H1 (cell line): ENCODE measurements around the gene CHRDL2. TPM values are rescaled to one million over a fixed set of nuclear protein-coding genes. Genes with fewer than 3 reads are reported as not detected.
A peak's percentile ranks its signal among the peaks of the same experiment; 100 is the strongest.

Experiments
- CTCF ChIA-PET: fragments of 300-600 bp; sonication (Branson Sonifier 250); formaldehyde crosslinking; loops from one replicate; lab custom pipeline; 2021; ENCODE audit not compliant: partially characterized antibody; lab: Charles Lee
- POLR2A ChIA-PET: fragments of 300-600 bp; sonication (Branson Sonifier 250); formaldehyde crosslinking; loops from one replicate; lab custom pipeline; 2021; ENCODE audit warnings: inconsistent platforms; ENCODE audit not compliant: partially characterized antibody; lab: Charles Lee
- DNase-seq, 2 experiments: peaks; one replicate each; pipeline versions ENCODE4 v3.0.0 to v3.0.0-alpha.2; 2010 to 2022; ENCODE audit warnings: low spot score in 2 of 2, low read depth in 1 of 2, mixed read lengths in 1 of 2
- FAIRE-seq: peaks from 2 replicates; lab custom pipeline; 2011; peaks lifted over from hg19 to GRCh38; lab: Jason Lieb, UNC
- H2AFZ ChIP-seq: 2 replicates; pipeline ENCODE4 v1.8.1; 2012; ENCODE audit warnings: low read length, inconsistent platforms
- H2AK5ac ChIP-seq: 2 replicates; pipeline ENCODE4 v1.6.1; 2013; ENCODE audit warnings: low read depth, low read length
- H2BK120ac ChIP-seq: replicated peaks from 2 replicates; pipeline ENCODE3; 2013; ENCODE audit warnings: low read depth, low read length, inconsistent platforms
- H2BK12ac ChIP-seq: 2 replicates; pipeline ENCODE4 v1.6.1; 2013; ENCODE audit warnings: low read depth, low read length
- H2BK15ac ChIP-seq: 2 replicates; pipeline ENCODE4 v1.6.1; 2013; ENCODE audit warnings: low read length
- H2BK20ac ChIP-seq: 2 replicates; pipeline ENCODE4 v1.6.1; 2013; ENCODE audit warnings: low read length
- H2BK5ac ChIP-seq: 2 replicates; pipeline ENCODE4 v1.6.1; 2013; ENCODE audit warnings: low read depth, low read length
- H3K14ac ChIP-seq: 2 replicates; pipeline ENCODE4 v1.6.1; 2013; ENCODE audit warnings: inconsistent platforms; ENCODE audit not compliant: insufficient read length
- H3K18ac ChIP-seq: 2 replicates; pipeline ENCODE4 v1.6.1; 2013; ENCODE audit warnings: low read length; ENCODE audit errors: extremely low read depth
- H3K23ac ChIP-seq: 2 replicates; pipeline ENCODE4 v1.6.1; 2013; ENCODE audit warnings: inconsistent platforms; ENCODE audit not compliant: insufficient read length
- H3K23me2 ChIP-seq: 2 replicates; pipeline ENCODE4 v1.6.1; 2013; ENCODE audit warnings: low read depth, low read length
- H3K27ac ChIP-seq: 2 replicates; pipeline ENCODE4 v1.6.1; 2011; ENCODE audit warnings: low read depth, low read length, inconsistent platforms
- H3K27me3 ChIP-seq, 4 experiments: replicated peaks in 1 of 4; 1 replicate in 1 of 4; 2 replicates in 3 of 4; pipeline versions ENCODE4 v1.6.1 to v1.8.1; 2011 to 2013; ENCODE audit warnings: low read length in 3 of 4, mild to moderate bottlenecking in 3 of 4, inconsistent platforms in 2 of 4, mixed read lengths in 2 of 4, moderate library complexity in 1 of 4; ENCODE audit not compliant: control insufficient read depth in 3 of 4, insufficient read depth in 3 of 4; ENCODE audit errors: extremely low read depth in 1 of 4
- H3K36me3 ChIP-seq, 4 experiments: 2 replicates each; pipeline versions ENCODE4 v1.6.1 to v1.8.1; 2011 to 2013; ENCODE audit warnings: mild to moderate bottlenecking in 4 of 4, low read length in 3 of 4, moderate library complexity in 2 of 4, control low read depth in 1 of 4, inconsistent platforms in 1 of 4; ENCODE audit not compliant: insufficient read depth in 4 of 4, control insufficient read depth in 2 of 4
- H3K4ac ChIP-seq: replicated peaks from 2 replicates; pipeline ENCODE3; 2013; ENCODE audit warnings: low read length, low read depth, mixed read lengths, inconsistent platforms; ENCODE audit not compliant: insufficient read length
- H3K4me1 ChIP-seq, 4 experiments: replicated peaks in 1 of 4; 1 replicate in 1 of 4; 2 replicates in 3 of 4; pipeline versions ENCODE4 v1.6.1 to v1.8.1; 2011 to 2013; ENCODE audit warnings: low read length in 3 of 4, inconsistent platforms in 2 of 4, mixed read lengths in 1 of 4; ENCODE audit not compliant: insufficient read depth in 4 of 4, control insufficient read depth in 3 of 4
- H3K4me2 ChIP-seq, 2 experiments: 2 replicates each; pipeline versions ENCODE4 v1.6.1 to v1.8.1; 2011 to 2013; ENCODE audit warnings: low read depth in 2 of 2, low read length in 2 of 2, control low read depth in 1 of 2, inconsistent platforms in 1 of 2, mild to moderate bottlenecking in 1 of 2; ENCODE audit not compliant: insufficient read depth in 1 of 2
- H3K4me3 ChIP-seq, 4 experiments: fragments of 200-600, 300-600 bp in 1 of 4; sonication (generic), shearing (Covaris generic), sonication (Bioruptor Twin) in 1 of 4; 2 replicates each; pipeline versions ENCODE4 v1.5.1 to v1.8.1; 2011 to 2016; ENCODE audit warnings: low read length in 4 of 4, low read depth in 3 of 4, control low read depth in 2 of 4, inconsistent platforms in 2 of 4, mild to moderate bottlenecking in 2 of 4, mixed read lengths in 1 of 4, moderate library complexity in 1 of 4; ENCODE audit not compliant: insufficient read depth in 2 of 4; ENCODE audit errors: extremely low read depth in 1 of 4
- H3K56ac ChIP-seq: replicated peaks from 2 replicates; pipeline ENCODE3; 2013; ENCODE audit warnings: low read depth, mild to moderate bottlenecking, mixed read lengths, low read length, inconsistent platforms; ENCODE audit not compliant: insufficient read length
- H3K79me1 ChIP-seq: 2 replicates; pipeline ENCODE4 v1.6.1; 2013; ENCODE audit warnings: low read depth, low read length, control low read depth
- H3K79me2 ChIP-seq, 2 experiments: 2 replicates each; pipeline versions ENCODE4 v1.6.1 to v1.8.1; 2012 to 2013; ENCODE audit warnings: low read length in 2 of 2, mild to moderate bottlenecking in 2 of 2, inconsistent platforms in 1 of 2; ENCODE audit not compliant: insufficient read depth in 2 of 2, control insufficient read depth in 1 of 2
- H3K9ac ChIP-seq, 4 experiments: replicated peaks in 1 of 4; 1 replicate in 1 of 4; 2 replicates in 3 of 4; pipeline versions ENCODE4 v1.6.1 to v1.8.1; 2011 to 2013; ENCODE audit warnings: low read depth in 3 of 4, low read length in 3 of 4, control low read depth in 2 of 4, mild to moderate bottlenecking in 2 of 4, moderate library complexity in 2 of 4, inconsistent platforms in 1 of 4; ENCODE audit errors: extremely low read depth in 1 of 4
- H3K9me3 ChIP-seq, 2 experiments: 2 replicates each; pipeline versions ENCODE4 v1.6.1 to v1.8.1; 2012 to 2013; ENCODE audit warnings: mild to moderate bottlenecking in 2 of 2, moderate library complexity in 2 of 2, control low read depth in 1 of 2, inconsistent platforms in 1 of 2, low read depth in 1 of 2, low read length in 1 of 2, mixed read lengths in 1 of 2; ENCODE audit not compliant: insufficient read depth in 2 of 2
- H4K20me1 ChIP-seq, 2 experiments: replicated peaks in 1 of 2; 2 replicates each; pipeline versions ENCODE3 to v1.8.1; 2011 to 2013; ENCODE audit warnings: inconsistent platforms in 2 of 2, low read length in 2 of 2, mild to moderate bottlenecking in 1 of 2; ENCODE audit not compliant: insufficient read depth in 2 of 2, control insufficient read depth in 1 of 2
- H4K5ac ChIP-seq: 2 replicates; pipeline ENCODE4 v1.6.1; 2013; ENCODE audit warnings: low read length, low read depth, mixed read lengths, inconsistent platforms; ENCODE audit not compliant: insufficient read length
- H4K8ac ChIP-seq: 2 replicates; pipeline ENCODE4 v1.8.0; 2013; ENCODE audit warnings: mild to moderate bottlenecking, moderate library complexity, low read length, inconsistent platforms; ENCODE audit not compliant: insufficient read depth; ENCODE audit errors: extremely low read depth
- H4K91ac ChIP-seq: replicated peaks from 2 replicates; pipeline ENCODE3; 2013; ENCODE audit warnings: low read length, mixed read lengths, inconsistent platforms; ENCODE audit not compliant: insufficient read length
- BACH1 ChIP-seq: IDR thresholded peaks from 2 replicates; pipeline ENCODE4 v1.6.1; 2012; ENCODE audit warnings: low read length, improper control_type of control experiment
- CBX8 ChIP-seq: fragments of 300-800, 300-1000 bp; sonication (generic); IDR thresholded peaks from 2 replicates; pipeline ENCODE4 v1.7.1; 2016; ENCODE audit warnings: low read depth, low read length, borderline replicate concordance
- CTBP2 ChIP-seq: IDR thresholded peaks from 2 replicates; pipeline ENCODE4 v1.7.0; 2011; ENCODE audit warnings: borderline replicate concordance, mild to moderate bottlenecking, moderate library complexity, mixed read lengths, low read length; ENCODE audit not compliant: insufficient read depth, insufficient read length
- E2F6 ChIP-seq: IDR thresholded peaks from 2 replicates; pipeline ENCODE4 v1.6.1; 2012; ENCODE audit warnings: inconsistent platforms
- GABPA ChIP-seq: IDR thresholded peaks from 2 replicates; pipeline ENCODE4 v1.6.1; 2011; ENCODE audit warnings: mild to moderate bottlenecking, low read length, moderate library complexity, borderline replicate concordance; ENCODE audit not compliant: insufficient read depth
- HDAC6 ChIP-seq: IDR thresholded peaks from one replicate; pipeline ENCODE4 v1.7.1; 2012; ENCODE audit warnings: low read depth, mild to moderate bottlenecking, inconsistent platforms, low read length, moderate library complexity
- KDM4A ChIP-seq: IDR thresholded peaks from one replicate; pipeline ENCODE4 v1.7.1; 2012; ENCODE audit warnings: low read depth, mild to moderate bottlenecking, moderate library complexity, low read length, inconsistent platforms; ENCODE audit not compliant: severe bottlenecking
- NRF1 ChIP-seq: IDR thresholded peaks from 2 replicates; pipeline ENCODE4 v1.6.1; 2011; ENCODE audit warnings: mild to moderate bottlenecking, low read depth, low read length, improper control_type of control experiment
- POLR2A ChIP-seq, 2 experiments: IDR thresholded peaks; 1 replicate in 1 of 2; 2 replicates in 1 of 2; pipeline ENCODE4 v1.6.1; 2011; ENCODE audit warnings: low read depth in 2 of 2, low read length in 2 of 2, mild to moderate bottlenecking in 2 of 2; ENCODE audit errors: control extremely low read depth in 1 of 2
- SIN3A ChIP-seq, 2 experiments: IDR thresholded peaks in 1 of 2; conservative IDR thresholded peaks in 1 of 2; 2 replicates each; pipeline ENCODE4 v1.6.1; 2011 to 2012; ENCODE audit warnings: low read length in 2 of 2, improper control_type of control experiment in 1 of 2, low read depth in 1 of 2, mild to moderate bottlenecking in 1 of 2
- SP1 ChIP-seq: IDR thresholded peaks from 2 replicates; pipeline ENCODE4 v1.6.1; 2011; ENCODE audit warnings: low read depth, low read length
- TBP ChIP-seq: IDR thresholded peaks from 2 replicates; pipeline ENCODE4 v1.6.1; 2011; ENCODE audit warnings: low read depth, low read length, improper control_type of control experiment
- WGBS, 2 experiments: shearing (Covaris generic) in 1 of 2; methylation state at CpG; one replicate each; pipeline versions ENCODE4 v1.1.6 to v1.1.7; 2013 to 2015; ENCODE audit warnings: low lambda C conversion rate in 2 of 2, mixed read lengths in 2 of 2, inconsistent platforms in 1 of 2, low coverage in 1 of 2, missing lambda C conversion rate in 1 of 2; ENCODE audit not compliant: insufficient replicate concordance in 2 of 2, insufficient coverage in 1 of 2, insufficient read length in 1 of 2; ENCODE audit errors: extremely low coverage in 1 of 2, missing lambda C conversion rate in 1 of 2; 5-methylcytosine and 5-hydroxymethylcytosine counted together
- polyA plus RNA-seq, 7 experiments: library from polyadenylated mRNA; depleted of rRNA in 3 of 7; stranded (reverse) in 5 of 7; unstranded in 2 of 7; fragments of >200 nt in 5 of 7; fragments of 200-250 nt in 2 of 7; gene quantifications; 1 replicate in 5 of 7; 2 replicates in 1 of 7; 4 replicates in 1 of 7; pipeline versions ENCODE4 v1.2.1 to v1.2.3, GENCODE V29; 2011 to 2013; ENCODE audit warnings: missing spikeins in 2 of 7, mixed read lengths in 2 of 7
- total RNA-seq: library from RNA; stranded (reverse); fragmentation: NEBNext Ultra II Directional; extraction: Animal tissue kit (Norgen Biotek cat#: 25700); gene quantifications from 2 replicates; pipeline ENCODE4 v1.2.1, GENCODE V29; 2021

CHRDL2 gene
- total and polyA plus RNA-seq, 2 of the 8 experiments (the other 6 are each of a cell fraction or from before 2014, with no cell fraction given), result 0.26 to 0.48 TPM

GRCh38 chr11:74683279-74683871 lies 47.9 kb downstream of the CHRDL2 start:
- Histone ChIP-seq H3K14ac (no peak overlapping the region), H3K27me3 (peaks cover 0 to 12% (median 7%) of the 10 kb centered on the region in 4 experiments; a peak in 5 of 7 replicates)
- POLR2A ChIA-PET, result interaction anchor here (1.7 kb wide), 1 partner anchor 49 kb away, joined by 4 read pairs; the partner anchor contains the start of gene CHRDL2
- TF ChIP-seq HDAC6, result no peak
- TF ChIP-seq TBP, result no peak
- no peak; the same call in 1 of the 2 replicates for TF ChIP-seq NRF1
- TF ChIP-seq SIN3A (conservative IDR thresholded peaks at IDR 0.05 in 1 of 2, IDR thresholded peaks at IDR 0.05 in 1 of 2; ENCODE audit: low read depth in 1 of 2, low read length in 2 of 2), result no peak
- no peak for TF ChIP-seq BACH1
- no peak for TF ChIP-seq CTBP2
- no peak for TF ChIP-seq CBX8
- no peak for TF ChIP-seq GABPA
- TF ChIP-seq SP1, result no peak
- TF ChIP-seq KDM4A, result peak; percentile 51
- TF ChIP-seq E2F6, result no peak
- no peak for TF ChIP-seq POLR2A (IDR thresholded peaks at IDR 0.05; ENCODE audit: control extremely low read depth in 1 of 2, low read depth in 2 of 2, low read length in 2 of 2)

More at GRCh38 chr11:74683279-74683871, 47.9 kb downstream of the CHRDL2 start:
- Histone ChIP-seq H4K20me1 (no peaks in the 10 kb centered on the region), H3K79me1 (no peaks in the 10 kb centered on the region), H2BK5ac (no peak overlapping the region), H3K9me3 (no peaks in the 10 kb centered on the region), H3K56ac (no peak overlapping the region), H3K36me3 (no peaks in the 10 kb centered on the region), H3K4ac (no peak overlapping the region), H3K23ac (no peak overlapping the region), H3K4me2 (peak overlapping the region; percentile 49 to 72), H4K5ac (no peak overlapping the region), H3K79me2 (no peaks in the 10 kb centered on the region), H3K9ac (peak overlapping the region in 3 of 4 experiments; percentile 36 to 58 (median 45); a peak in 5 of 7 replicates), H2BK15ac (no peak overlapping the region), H4K91ac (no peak overlapping the region), H3K27ac (no peak overlapping the region), H2BK12ac (0 out of 2 replicates have a peak overlapping the region, but pooled peaks have one; percentile 43), H2AFZ (peak overlapping the region; percentile 96; the same call in 1 of the 2 replicates), H4K8ac (peak overlapping the region; percentile 81; the same call in 1 of the 2 replicates), H3K18ac (no peak overlapping the region), H3K23me2 (no peaks in the 10 kb centered on the region), H2AK5ac (no peak overlapping the region), H3K4me3 (peak overlapping the region; percentile 40 to 64 (median 45)), H2BK20ac (no peak overlapping the region), H3K4me1 (peaks cover 5 to 8% (median 7%) of the 10 kb centered on the region in 4 experiments; a peak in 6 of 7 replicates), H2BK120ac (no peak overlapping the region)
- DNase-seq (peak in 1 of 2 experiments; percentile 75), FAIRE-seq (no peak)
- 7% methylated on average over 34 of the region's 59 CpGs; no CpG with 5 or more reads in 1 of the 2 experiments for WGBS, 2 experiments
- CTCF ChIA-PET, result interaction anchor here (0.5 to 10.2 kb wide), 14 partner anchors 8 to 1765 kb away, joined by 3 to 72 read pairs (median 3); no protein-coding TSS in a partner anchor
